ENCODE measurements around the gene ADAM12.

Gene ADAM12

DNA sequence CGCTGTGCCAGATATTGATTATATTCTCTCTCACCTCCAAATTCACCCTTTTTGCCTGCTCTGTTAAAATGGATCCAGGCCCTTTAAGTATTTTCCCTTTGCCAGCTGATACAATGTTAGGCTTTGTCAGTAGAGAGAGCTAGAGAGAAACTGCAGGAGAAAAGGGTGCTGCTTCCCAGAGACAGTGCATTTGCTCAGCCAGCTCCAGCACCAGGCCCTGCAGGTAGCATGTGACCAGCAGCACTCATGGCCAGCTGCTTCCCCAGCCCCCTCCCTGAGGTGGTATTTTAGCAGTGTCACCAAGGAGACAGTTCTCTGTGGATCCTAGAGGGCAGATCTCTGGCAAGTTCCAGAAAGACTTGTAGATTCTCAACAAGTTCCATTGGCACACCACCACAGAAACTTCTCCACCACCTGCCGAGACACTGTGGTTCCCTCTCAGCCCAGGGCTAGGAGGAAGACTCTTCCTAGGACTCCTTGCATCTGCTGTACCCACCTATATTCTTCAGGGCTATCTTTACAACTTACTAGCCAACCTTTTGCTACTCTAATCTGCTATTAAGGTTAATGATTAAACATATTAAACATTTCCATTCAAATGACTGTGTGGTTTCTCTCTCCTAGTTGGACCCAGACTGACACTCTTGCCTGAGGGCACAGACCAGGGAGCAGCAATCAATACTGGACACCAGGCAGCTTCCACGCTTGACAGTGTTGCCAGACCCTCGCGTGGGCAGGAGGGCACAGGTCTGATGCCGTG is 35.6 kb upstream of the ADAM12 start (continued):
- TF ChIP-seq, protein P1, sequence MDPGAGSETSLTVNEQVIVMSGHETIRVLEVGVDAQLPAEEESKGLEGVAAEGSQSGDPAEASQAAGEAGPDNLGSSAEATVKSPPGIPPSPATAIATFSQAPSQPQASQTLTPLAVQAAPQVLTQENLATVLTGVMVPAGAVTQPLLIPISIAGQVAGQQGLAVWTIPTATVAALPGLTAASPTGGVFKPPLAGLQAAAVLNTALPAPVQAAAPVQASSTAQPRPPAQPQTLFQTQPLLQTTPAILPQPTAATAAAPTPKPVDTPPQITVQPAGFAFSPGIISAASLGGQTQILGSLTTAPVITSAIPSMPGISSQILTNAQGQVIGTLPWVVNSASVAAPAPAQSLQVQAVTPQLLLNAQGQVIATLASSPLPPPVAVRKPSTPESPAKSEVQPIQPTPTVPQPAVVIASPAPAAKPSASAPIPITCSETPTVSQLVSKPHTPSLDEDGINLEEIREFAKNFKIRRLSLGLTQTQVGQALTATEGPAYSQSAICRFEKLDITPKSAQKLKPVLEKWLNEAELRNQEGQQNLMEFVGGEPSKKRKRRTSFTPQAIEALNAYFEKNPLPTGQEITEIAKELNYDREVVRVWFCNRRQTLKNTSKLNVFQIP (CRISPR knock-in tag; IDR thresholded peaks at IDR 0.05; ENCODE audit: borderline replicate concordance, low read depth) = no peak
- TF ChIP-seq GLIS3 (CRISPR knock-in tag; IDR thresholded peaks at IDR 0.05) (no peak), SNAI2 (CRISPR knock-in tag; IDR thresholded peaks at IDR 0.05) (no peak), ARNTL (CRISPR knock-in tag; IDR thresholded peaks at IDR 0.05; ENCODE audit: borderline replicate concordance, low read depth) (no peak), ISL1 (CRISPR knock-in tag; IDR thresholded peaks at IDR 0.05) (no peak), BACH2 (CRISPR knock-in tag; IDR thresholded peaks at IDR 0.05; ENCODE audit: borderline replicate concordance) (no peak)
- TF ChIP-seq, protein P2, sequence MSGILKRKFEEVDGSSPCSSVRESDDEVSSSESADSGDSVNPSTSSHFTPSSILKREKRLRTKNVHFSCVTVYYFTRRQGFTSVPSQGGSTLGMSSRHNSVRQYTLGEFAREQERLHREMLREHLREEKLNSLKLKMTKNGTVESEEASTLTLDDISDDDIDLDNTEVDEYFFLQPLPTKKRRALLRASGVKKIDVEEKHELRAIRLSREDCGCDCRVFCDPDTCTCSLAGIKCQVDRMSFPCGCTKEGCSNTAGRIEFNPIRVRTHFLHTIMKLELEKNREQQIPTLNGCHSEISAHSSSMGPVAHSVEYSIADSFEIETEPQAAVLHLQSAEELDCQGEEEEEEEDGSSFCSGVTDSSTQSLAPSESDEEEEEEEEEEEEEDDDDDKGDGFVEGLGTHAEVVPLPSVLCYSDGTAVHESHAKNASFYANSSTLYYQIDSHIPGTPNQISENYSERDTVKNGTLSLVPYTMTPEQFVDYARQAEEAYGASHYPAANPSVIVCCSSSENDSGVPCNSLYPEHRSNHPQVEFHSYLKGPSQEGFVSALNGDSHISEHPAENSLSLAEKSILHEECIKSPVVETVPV (CRISPR knock-in tag; IDR thresholded peaks at IDR 0.05) = no peak

DNA sequence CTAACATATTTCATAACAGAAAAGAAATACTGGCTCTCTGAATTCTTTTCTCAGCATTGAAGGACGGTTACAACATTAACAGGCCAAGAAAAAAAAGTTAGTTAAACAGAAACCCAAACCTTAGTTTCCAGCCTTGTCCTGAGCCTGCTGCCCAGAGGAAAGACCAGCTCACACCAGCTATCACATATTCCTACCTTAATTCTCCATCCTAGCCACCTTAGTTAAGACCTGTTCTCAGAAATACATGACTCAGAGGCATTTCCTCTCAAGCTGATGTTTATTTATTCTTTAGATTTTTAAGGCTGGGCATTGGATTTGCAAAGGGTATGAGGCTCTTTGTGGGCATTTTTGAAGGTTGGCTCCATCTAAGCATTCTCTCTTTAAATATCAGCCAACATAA is 34.3 kb upstream of the ADAM12 start:
- TF ChIP-seq SNAI2 (CRISPR knock-in tag; IDR thresholded peaks at IDR 0.05) = no peak
- no peak for TF ChIP-seq TCF4 (CRISPR knock-in tag; IDR thresholded peaks at IDR 0.05; ENCODE audit: borderline replicate concordance)
- TF ChIP-seq, protein P3, sequence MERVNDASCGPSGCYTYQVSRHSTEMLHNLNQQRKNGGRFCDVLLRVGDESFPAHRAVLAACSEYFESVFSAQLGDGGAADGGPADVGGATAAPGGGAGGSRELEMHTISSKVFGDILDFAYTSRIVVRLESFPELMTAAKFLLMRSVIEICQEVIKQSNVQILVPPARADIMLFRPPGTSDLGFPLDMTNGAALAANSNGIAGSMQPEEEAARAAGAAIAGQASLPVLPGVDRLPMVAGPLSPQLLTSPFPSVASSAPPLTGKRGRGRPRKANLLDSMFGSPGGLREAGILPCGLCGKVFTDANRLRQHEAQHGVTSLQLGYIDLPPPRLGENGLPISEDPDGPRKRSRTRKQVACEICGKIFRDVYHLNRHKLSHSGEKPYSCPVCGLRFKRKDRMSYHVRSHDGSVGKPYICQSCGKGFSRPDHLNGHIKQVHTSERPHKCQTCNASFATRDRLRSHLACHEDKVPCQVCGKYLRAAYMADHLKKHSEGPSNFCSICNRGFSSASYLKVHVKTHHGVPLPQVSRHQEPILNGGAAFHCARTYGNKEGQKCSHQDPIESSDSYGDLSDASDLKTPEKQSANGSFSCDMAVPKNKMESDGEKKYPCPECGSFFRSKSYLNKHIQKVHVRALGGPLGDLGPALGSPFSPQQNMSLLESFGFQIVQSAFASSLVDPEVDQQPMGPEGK (CRISPR knock-in tag; IDR thresholded peaks at IDR 0.05; ENCODE audit: borderline replicate concordance) = no peak
- TF ChIP-seq ZNF70 (CRISPR knock-in tag; IDR thresholded peaks at IDR 0.05) = no peak
- no peak for TF ChIP-seq ZFP30 (CRISPR knock-in tag; IDR thresholded peaks at IDR 0.05)
- TF ChIP-seq ZNF565 (CRISPR knock-in tag; conservative IDR thresholded peaks at IDR 0.05; ENCODE audit: low read depth) = no peak
- no peak for TF ChIP-seq ZC3H10 (CRISPR knock-in tag; IDR thresholded peaks at IDR 0.05)
- no peak for TF ChIP-seq ARNTL (CRISPR knock-in tag; IDR thresholded peaks at IDR 0.05; ENCODE audit: borderline replicate concordance, low read depth)
- TF ChIP-seq, protein P4, sequence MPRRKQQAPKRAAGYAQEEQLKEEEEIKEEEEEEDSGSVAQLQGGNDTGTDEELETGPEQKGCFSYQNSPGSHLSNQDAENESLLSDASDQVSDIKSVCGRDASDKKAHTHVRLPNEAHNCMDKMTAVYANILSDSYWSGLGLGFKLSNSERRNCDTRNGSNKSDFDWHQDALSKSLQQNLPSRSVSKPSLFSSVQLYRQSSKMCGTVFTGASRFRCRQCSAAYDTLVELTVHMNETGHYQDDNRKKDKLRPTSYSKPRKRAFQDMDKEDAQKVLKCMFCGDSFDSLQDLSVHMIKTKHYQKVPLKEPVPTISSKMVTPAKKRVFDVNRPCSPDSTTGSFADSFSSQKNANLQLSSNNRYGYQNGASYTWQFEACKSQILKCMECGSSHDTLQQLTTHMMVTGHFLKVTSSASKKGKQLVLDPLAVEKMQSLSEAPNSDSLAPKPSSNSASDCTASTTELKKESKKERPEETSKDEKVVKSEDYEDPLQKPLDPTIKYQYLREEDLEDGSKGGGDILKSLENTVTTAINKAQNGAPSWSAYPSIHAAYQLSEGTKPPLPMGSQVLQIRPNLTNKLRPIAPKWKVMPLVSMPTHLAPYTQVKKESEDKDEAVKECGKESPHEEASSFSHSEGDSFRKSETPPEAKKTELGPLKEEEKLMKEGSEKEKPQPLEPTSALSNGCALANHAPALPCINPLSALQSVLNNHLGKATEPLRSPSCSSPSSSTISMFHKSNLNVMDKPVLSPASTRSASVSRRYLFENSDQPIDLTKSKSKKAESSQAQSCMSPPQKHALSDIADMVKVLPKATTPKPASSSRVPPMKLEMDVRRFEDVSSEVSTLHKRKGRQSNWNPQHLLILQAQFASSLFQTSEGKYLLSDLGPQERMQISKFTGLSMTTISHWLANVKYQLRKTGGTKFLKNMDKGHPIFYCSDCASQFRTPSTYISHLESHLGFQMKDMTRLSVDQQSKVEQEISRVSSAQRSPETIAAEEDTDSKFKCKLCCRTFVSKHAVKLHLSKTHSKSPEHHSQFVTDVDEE (CRISPR knock-in tag; IDR thresholded peaks at IDR 0.05) = no peak
- TF ChIP-seq BACH2 (CRISPR knock-in tag; IDR thresholded peaks at IDR 0.05; ENCODE audit: borderline replicate concordance) = no peak
- TF ChIP-seq, protein P2 (CRISPR knock-in tag; IDR thresholded peaks at IDR 0.05) = no peak
- no peak for TF ChIP-seq GLIS3 (CRISPR knock-in tag; IDR thresholded peaks at IDR 0.05)
- no peak for TF ChIP-seq ZNF8 (CRISPR knock-in tag; IDR thresholded peaks at IDR 0.05)
- no peak for TF ChIP-seq PPARA (CRISPR knock-in tag; IDR thresholded peaks at IDR 0.05; ENCODE audit: borderline replicate concordance)
- no peak for TF ChIP-seq TOX (CRISPR knock-in tag; IDR thresholded peaks at IDR 0.05; ENCODE audit: borderline replicate concordance)
- TF ChIP-seq, protein P5, sequence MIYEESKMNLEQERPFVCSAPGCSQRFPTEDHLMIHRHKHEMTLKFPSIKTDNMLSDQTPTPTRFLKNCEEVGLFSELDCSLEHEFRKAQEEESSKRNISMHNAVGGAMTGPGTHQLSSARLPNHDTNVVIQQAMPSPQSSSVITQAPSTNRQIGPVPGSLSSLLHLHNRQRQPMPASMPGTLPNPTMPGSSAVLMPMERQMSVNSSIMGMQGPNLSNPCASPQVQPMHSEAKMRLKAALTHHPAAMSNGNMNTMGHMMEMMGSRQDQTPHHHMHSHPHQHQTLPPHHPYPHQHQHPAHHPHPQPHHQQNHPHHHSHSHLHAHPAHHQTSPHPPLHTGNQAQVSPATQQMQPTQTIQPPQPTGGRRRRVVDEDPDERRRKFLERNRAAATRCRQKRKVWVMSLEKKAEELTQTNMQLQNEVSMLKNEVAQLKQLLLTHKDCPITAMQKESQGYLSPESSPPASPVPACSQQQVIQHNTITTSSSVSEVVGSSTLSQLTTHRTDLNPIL (CRISPR knock-in tag; IDR thresholded peaks at IDR 0.05; ENCODE audit: low read depth) = no peak
- no peak for TF ChIP-seq ISL1 (CRISPR knock-in tag; IDR thresholded peaks at IDR 0.05)
- TF ChIP-seq ZFP3 (CRISPR knock-in tag; IDR thresholded peaks at IDR 0.05) = no peak
- no peak for TF ChIP-seq ESRRG (CRISPR knock-in tag; IDR thresholded peaks at IDR 0.05)
- TF ChIP-seq RARB (CRISPR knock-in tag; IDR thresholded peaks at IDR 0.05) = no peak

More for the DNA sequence above, 34.3 kb upstream of the ADAM12 start:
- no peak for ATAC-seq
